Cardiac muscle cell (in vitro differentiated cells and primary cell): ENCODE results near the gene ABCB7. TPM values are rescaled to one million over a fixed set of nuclear protein-coding genes. Genes with fewer than 3 reads are reported as not detected.
A peak's percentile ranks its signal among the peaks of the same experiment; 100 is the strongest.

ENCODE experiments used
- DNase-seq, 2 donors: peaks; one replicate each; pipeline versions ENCODE4 v3.0.0 to v3.0.0-alpha.2; 2010 to 2017; ENCODE audit warnings: low read depth in 1 of 2, low spot score in 1 of 2
- H3K27ac ChIP-seq: fragments of 200-600 bp; sonication (generic); 2 replicates; pipeline ENCODE4 v1.5.1; 2016
- H3K27me3 ChIP-seq: fragments of 200-600 bp; sonication (generic); 2 replicates; pipeline ENCODE4 v1.6.0; 2016; ENCODE audit warnings: control low read depth
- H3K36me3 ChIP-seq: fragments of 200-600 bp; sonication (generic); 2 replicates; pipeline ENCODE4 v1.5.1; 2016; ENCODE audit warnings: control low read depth
- H3K4me1 ChIP-seq: fragments of 200-600 bp; sonication (generic); 2 replicates; pipeline ENCODE4 v1.8.1; 2017; ENCODE audit warnings: low read depth, mild to moderate bottlenecking, mixed run types
- H3K4me3 ChIP-seq: fragments of 200-600 bp; sonication (generic); 2 replicates; pipeline ENCODE4 v1.5.1; 2016; ENCODE audit warnings: mild to moderate bottlenecking
- H3K9me3 ChIP-seq: fragments of 200-600 bp; sonication (generic); 2 replicates; pipeline ENCODE4 v1.5.1; 2017; ENCODE audit warnings: low read depth, mild to moderate bottlenecking, control low read depth
- CTCF ChIP-seq: IDR thresholded peaks from 2 replicates; pipeline ENCODE4 v1.5.1; 2012; ENCODE audit warnings: low read depth, mild to moderate bottlenecking, low read length
- polyA plus RNA-seq: library from polyadenylated mRNA; unstranded; fragments of >200 nt; fragmentation: Nextera tagmentation; extraction: Ambion mirVana; gene quantifications from 2 replicates; pipeline ENCODE4 v1.2.1, GENCODE V29; 2016
- total RNA-seq: library from RNA; depleted of rRNA; stranded (reverse); fragments of >200 nt; gene quantifications from 2 replicates; pipeline ENCODE4 v1.2.3, GENCODE V29; 2016

Gene ABCB7
- total and polyA plus RNA-seq, 2 experiments from 2014 or later: 12.0 to 61.3 TPM

DNA sequence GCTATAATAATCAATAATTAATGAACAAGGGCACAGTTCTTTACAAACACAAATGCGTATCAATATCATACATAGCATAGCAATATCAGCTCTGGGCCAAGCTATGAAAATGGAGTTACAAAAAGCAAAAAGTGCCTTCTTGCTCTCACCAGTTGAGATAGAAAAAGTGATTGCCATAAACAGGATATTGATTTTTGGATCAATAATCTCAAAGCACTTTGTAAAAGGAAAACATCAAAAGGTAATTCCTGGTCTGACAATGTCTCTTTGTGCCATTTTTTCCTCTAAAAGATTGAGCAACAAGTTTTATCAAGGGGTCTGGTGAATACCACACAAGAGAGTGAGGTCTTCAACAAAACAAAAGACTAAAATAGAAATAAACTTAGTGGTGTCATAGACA is 42.4 kb downstream of the ABCB7 start:
- Histone ChIP-seq H3K4me1 (no peaks in the 10 kb centered on the region), H3K27me3 (no peaks in the 10 kb centered on the region), H3K27ac (no peak overlapping the region), H3K4me3 (no peak overlapping the region), H3K36me3 (no peaks in the 10 kb centered on the region), H3K9me3 (peaks cover 3% of the 10 kb centered on the region)
- DNase-seq: no peak
- no peak for TF ChIP-seq CTCF

DNA sequence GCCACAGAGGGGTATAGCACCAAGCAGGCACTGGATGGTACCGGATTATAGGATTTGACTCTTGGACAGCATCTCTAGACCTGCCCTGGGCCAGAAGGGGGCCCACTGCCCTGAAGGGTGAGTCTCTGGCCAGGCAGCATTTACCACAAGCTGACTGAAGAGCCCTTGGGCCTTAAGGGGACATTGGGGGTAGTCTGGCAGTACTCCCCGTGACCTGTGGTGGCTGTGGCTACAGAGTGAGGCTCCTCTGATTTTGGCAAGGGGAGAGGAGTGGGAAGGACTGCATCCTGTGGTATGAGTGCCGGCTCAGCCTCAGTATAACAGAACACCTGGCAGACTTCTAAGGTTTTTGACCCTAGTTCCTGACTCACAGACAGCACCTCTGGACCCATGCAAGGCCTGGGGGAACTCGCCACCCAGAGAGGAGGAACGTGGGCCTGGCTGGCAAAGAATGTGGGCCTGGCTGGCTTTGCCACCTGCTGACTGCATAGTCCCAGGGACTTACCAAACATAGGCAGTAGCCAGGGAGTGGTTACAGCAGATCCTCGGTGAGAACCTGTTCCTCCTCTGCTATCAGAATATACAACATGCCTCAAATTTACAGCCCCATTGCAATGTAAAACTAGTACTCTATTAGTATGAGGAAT is 48.1 kb downstream of the ABCB7 start:
- Histone ChIP-seq H3K9me3 (peaks cover 2% of the 10 kb centered on the region), H3K27ac (no peak overlapping the region), H3K4me1 (no peaks in the 10 kb centered on the region), H3K36me3 (no peaks in the 10 kb centered on the region), H3K4me3 (no peak overlapping the region), H3K27me3 (no peaks in the 10 kb centered on the region)
- TF ChIP-seq CTCF: no peak
- DNase-seq: no peak

GRCh38 chrX:75106772-75107171 is 49.3 kb downstream of the ABCB7 start:
- H3K4me1 ChIP-seq: no peaks in the 10 kb centered on the region
- H3K36me3 ChIP-seq: no peaks in the 10 kb centered on the region
- H3K27ac ChIP-seq: no peak overlapping the region
- no peak overlapping the region for H3K4me3 ChIP-seq
- H3K27me3 ChIP-seq: no peaks in the 10 kb centered on the region
- TF ChIP-seq CTCF: no peak
- DNase-seq: no peak
- no peaks in the 10 kb centered on the region for H3K9me3 ChIP-seq

- H3K9me3 ChIP-seq: no peaks in the 10 kb centered on the region
- H3K27me3 ChIP-seq: no peaks in the 10 kb centered on the region
- H3K4me3 ChIP-seq: no peak overlapping the region
- no peak for TF ChIP-seq CTCF
- peaks cover 6% of the 10 kb centered on the region for H3K36me3 ChIP-seq
- H3K27ac ChIP-seq: no peak overlapping the region
- no peaks in the 10 kb centered on the region for H3K4me1 ChIP-seq
- DNase-seq: no peak
Observed at GRCh38 chrX:75096331-75096730, 59.8 kb downstream of the ABCB7 start.

DNA sequence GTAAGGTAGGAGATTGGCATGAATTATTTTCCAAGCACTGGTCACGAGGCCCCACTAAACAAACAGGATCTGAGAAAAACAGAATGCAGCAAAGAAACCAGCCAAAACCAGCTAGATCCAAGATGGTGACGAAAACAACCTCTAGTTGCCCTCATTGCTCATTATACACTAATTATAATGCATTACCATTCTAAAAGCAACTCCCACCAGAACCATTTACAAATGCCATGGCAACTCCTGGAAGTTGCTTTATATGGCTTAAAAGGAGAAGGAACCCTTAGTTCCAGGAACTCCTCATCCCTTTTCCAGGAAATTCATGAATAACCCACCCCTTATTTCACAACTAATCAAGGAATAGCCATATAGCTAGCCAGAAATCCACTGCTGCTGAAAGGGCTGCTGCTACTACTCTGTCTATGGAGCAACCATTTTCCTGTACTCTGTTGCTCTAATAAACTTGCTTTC is 69.3 kb downstream of the ABCB7 start:
- Histone ChIP-seq H3K9me3 (peaks cover 3% of the 10 kb centered on the region), H3K27ac (no peak overlapping the region), H3K4me3 (no peak overlapping the region), H3K27me3 (no peaks in the 10 kb centered on the region), H3K4me1 (no peaks in the 10 kb centered on the region), H3K36me3 (no peaks in the 10 kb centered on the region)
- TF ChIP-seq CTCF: no peak
- DNase-seq: peak in 1 of 2 donors; percentile 56
